Activated T-cell treated with anti-CD3 and anti-CD28 coated beads, Interleukin-2, amount 50 U/mL, for 4 hours (primary cell): ENCODE results near the gene CD69. TPM values are rescaled to one million over a fixed set of nuclear protein-coding genes. Genes with fewer than 3 reads are reported as not detected.

Experiments used
- ATAC-seq, 2 donors: fragments of 200-7000 bp; cut with Tn5 transposase; one replicate each; pipeline ENCODE4 v1.10.0; 2021
- DNase-seq: peaks from one replicate; pipeline ENCODE4 v3.0.0-alpha.2; 2020
- H3K27me3 Mint-ChIP-seq: one replicate; pipeline ENCODE4 v1.8.0; 2021; ENCODE audit warnings: low read depth, mixed read lengths
- H3K36me3 Mint-ChIP-seq: one replicate; pipeline ENCODE4 v1.8.0; 2022; ENCODE audit warnings: mixed read lengths; ENCODE audit not compliant: insufficient read depth
- H3K4me1 Mint-ChIP-seq: one replicate; pipeline ENCODE4 v1.8.0; 2021; ENCODE audit warnings: low read depth, mixed read lengths
- H3K4me3 Mint-ChIP-seq: one replicate; pipeline ENCODE4 v1.8.0; 2021; ENCODE audit warnings: mild to moderate bottlenecking, moderate library complexity, mixed read lengths
- H3K9me3 Mint-ChIP-seq: one replicate; pipeline ENCODE4 v1.8.0; 2021; ENCODE audit warnings: mixed read lengths
- total RNA-seq, 3 donors: library from RNA; stranded (reverse); gene quantifications; one replicate each; pipeline ENCODE4 v1.2.1, GENCODE V29; 2021

Gene CD69
- total RNA-seq, 3 donors from 2014 or later, result 253 to 322 (median 318) TPM

DNA sequence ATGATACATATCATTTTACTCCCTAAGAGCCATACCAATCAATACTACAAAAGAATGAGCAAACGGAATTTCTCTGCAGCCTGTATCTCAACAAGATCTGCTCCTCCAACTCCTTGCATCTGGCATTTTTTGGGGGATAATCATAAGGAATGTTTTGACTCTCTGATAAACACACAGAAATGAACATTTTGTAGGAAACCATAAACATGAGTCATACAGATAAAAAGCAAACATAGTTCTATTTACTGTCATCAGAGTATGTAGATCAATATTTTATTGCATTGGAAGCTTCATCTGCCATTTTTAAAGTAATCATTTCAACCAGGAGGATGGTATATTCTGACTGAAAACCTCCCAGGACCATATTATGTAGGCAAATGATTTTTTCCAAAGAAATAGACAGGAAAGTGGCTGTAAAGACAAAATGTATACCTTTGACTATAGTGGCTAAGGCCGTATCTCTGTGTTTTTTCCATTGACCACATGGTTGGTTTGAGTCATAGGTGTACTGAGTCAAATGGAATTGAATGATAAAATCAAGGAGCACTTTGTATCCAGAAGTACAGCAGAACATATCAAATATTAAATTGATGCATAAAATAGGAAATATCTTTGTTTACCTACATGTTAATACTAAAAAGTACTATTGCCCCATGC lies 32.4 kb upstream of the CD69 start:
- no peaks in the 10 kb centered on the region for H3K36me3 Mint-ChIP-seq
- ATAC-seq (peak in 1 of 2 donors; percentile 26), DNase-seq (no peak)
- H3K27me3 Mint-ChIP-seq, result no peaks in the 10 kb centered on the region
- peak overlapping the region; percentile 76 for H3K4me3 Mint-ChIP-seq
- H3K4me1 Mint-ChIP-seq, result peaks cover 69% of the 10 kb centered on the region
- H3K9me3 Mint-ChIP-seq, result peaks cover 4% of the 10 kb centered on the region

DNA sequence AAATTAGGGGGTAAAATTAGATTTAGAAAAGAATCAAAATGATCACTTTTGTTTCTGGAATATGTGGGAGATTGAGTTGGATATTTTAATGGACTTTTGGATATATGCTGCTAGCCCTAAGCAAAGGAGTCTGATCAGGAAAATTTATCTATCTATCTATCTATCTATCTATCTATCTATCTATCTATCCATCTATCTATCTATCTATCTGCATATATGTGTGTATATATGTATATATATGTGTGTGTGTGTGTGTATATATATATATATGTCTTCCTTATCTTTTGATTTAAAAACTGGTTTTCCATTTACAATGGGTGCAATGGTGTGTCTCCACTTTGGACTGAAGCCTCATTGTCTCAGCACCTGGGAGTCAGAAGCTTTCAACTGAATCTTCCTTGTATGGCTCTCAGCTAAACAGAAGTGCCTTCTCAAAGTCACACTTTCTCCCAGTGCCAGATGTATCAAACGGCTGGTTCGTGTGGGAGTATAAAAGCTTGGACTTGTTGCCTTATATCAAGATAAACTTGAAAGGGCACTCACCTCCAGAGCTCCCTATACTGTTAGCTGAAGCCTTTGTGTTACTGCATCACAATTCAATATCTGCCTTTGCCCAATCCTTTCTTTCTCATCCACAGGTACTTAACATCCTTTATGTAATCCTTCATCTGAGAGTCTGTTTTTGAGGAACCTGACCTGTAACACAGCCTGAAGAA lies 31.6 kb upstream of the CD69 start:
- no peak for DNase-seq
- Mint-ChIP-seq H3K4me1 (peaks cover 74% of the 10 kb centered on the region), H3K36me3 (no peaks in the 10 kb centered on the region), H3K27me3 (no peaks in the 10 kb centered on the region), H3K9me3 (peaks cover 4% of the 10 kb centered on the region), H3K4me3 (no peak overlapping the region)
- ATAC-seq, result no peak

DNA sequence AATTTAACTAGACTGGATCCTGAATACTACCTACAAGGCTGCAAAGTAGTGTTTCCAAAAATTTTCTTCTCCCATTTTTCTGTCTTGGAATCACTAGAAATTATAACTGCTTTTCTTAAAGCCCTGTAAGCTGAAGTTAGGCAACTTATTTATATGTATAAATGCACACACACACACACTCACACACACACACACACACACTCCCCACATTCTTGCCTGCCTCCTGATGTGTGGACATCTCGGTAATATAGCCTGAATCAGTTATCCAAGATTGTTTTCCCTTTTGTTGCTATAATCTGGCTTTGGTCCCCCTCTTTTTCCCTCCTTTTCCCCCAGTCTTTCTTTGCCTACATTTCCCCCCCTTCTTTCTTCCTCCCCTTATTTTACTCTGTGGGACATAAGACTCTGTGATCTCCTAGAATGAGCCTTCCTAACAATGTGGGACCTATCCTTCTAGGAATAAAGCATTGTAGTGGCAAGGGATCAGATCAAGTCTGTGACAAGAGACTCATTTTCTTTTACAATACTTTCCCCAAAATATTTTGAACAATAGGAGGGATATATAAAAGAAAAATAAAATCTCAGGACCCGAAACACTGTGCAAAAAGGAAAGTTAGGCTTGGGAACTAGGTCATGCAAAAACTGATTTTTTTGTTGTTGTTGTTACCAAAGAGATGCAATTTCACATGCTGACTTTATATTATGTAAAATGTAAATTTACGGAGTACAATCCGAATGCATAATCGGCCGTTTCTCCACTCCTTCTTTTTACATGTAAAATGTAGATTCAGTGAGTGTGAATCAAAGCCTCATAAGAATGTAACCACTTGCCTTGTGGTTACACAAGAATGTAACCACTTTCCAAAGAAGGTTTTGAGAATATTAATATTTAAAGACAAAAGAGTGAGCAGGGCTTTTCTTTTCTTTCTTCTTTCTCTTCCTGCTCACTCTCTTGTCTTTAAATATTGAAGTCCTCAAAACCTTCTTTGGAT lies 26.3 kb upstream of the CD69 start:
- DNase-seq (no peak), ATAC-seq (no peak)
- Mint-ChIP-seq H3K4me1 (peaks cover 42% of the 10 kb centered on the region), H3K4me3 (peak overlapping the region; percentile 48), H3K27me3 (no peaks in the 10 kb centered on the region), H3K36me3 (no peaks in the 10 kb centered on the region), H3K9me3 (peaks cover 4% of the 10 kb centered on the region)

DNA sequence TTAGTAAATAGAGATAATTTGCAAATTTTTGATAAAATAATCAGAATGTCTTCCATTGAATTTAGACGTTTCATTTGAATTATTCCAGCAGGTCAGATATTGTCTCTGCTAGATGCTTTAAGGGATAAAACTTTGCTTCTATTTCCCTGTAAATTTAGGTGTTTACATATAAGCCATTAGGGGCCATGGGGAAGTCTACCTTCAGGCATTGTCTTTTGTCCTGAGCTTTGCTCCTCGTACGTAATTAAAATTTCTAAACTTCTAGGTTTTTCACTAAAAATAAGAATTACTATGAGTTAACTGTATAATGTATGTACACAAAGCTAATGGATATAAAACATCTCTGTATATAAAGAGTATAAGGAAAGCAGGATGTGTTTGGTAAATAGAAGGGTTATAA lies 24.1 kb upstream of the CD69 start:
- H3K4me3 Mint-ChIP-seq, result no peak overlapping the region
- no peaks in the 10 kb centered on the region for H3K36me3 Mint-ChIP-seq

DNA sequence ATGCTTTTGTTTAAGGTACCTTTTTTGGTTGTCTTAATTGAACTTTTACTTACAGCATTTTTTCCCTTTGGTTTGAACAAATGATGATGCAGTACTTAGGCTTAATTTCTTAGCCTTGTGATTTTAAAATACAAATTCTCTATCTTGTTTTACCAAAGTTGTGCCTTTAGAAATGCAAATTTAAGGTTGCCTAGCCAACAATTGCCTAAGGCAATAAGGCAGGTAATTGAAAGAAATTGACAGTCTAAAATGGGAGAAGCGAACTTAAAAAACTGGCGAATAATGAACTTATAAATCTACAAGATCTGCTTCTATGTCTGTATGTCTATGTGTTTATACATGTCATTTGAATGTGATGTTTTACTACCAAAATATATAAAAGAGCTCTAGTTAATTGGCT lies 23.6 kb upstream of the CD69 start:
- Mint-ChIP-seq H3K4me3 (no peak overlapping the region), H3K4me1 (peaks cover 54% of the 10 kb centered on the region)

More for the DNA sequence above, 24.1 kb upstream of the CD69 start:
- peaks cover 49% of the 10 kb centered on the region for H3K4me1 Mint-ChIP-seq
- DNase-seq (no peak), ATAC-seq (no peak)
- H3K27me3 Mint-ChIP-seq, result no peaks in the 10 kb centered on the region
- H3K9me3 Mint-ChIP-seq, result no peaks in the 10 kb centered on the region

DNA sequence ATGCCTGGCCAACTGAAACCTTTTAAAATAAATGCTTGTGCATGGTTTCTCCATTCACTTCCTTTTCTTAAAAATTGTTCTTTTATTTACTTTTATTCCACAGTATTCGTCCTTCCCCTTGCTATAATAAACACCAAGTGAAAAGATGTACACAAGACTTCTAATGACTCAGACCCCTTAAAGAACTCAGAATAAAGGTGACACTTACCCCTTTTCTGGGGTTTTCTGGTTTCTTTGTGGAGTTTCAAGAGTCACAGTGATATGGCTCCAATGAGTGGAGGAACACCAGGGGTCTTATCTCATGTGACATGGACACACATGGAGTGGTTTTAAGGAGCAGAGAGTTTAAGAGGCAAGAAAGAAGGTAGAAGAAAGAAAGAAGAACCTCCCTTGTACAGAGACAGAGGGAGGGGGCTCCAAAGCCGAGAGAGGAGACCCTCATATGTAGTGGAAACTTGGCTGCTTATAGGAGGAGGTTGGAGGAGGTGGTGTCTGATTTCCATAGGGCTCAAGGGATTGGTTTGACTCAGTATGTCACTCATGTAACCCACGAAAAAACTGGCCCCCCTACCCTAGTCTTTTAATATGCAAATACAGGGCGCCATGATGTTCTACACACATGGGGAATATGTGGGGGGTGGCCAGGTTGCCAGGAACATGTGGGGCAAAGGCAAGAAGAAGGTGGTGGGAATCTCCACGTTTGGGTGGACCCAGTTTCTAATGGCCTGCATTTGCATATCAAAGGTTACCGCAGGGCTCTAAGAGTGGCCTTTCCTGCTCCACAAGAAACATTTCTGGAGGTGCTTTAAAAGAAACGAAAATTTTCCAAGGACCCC lies 22.1 kb upstream of the CD69 start:
- Mint-ChIP-seq H3K4me1 (peaks cover 58% of the 10 kb centered on the region), H3K4me3 (no peak overlapping the region), H3K36me3 (no peaks in the 10 kb centered on the region), H3K27me3 (no peaks in the 10 kb centered on the region), H3K9me3 (no peaks in the 10 kb centered on the region)
- peak in 1 of 2 donors; percentile 48 for ATAC-seq
- no peak for DNase-seq

More for the DNA sequence above, 23.6 kb upstream of the CD69 start:
- ATAC-seq (no peak), DNase-seq (no peak)
- no peaks in the 10 kb centered on the region for H3K9me3 Mint-ChIP-seq
- H3K27me3 Mint-ChIP-seq, result no peaks in the 10 kb centered on the region
- H3K36me3 Mint-ChIP-seq, result no peaks in the 10 kb centered on the region

DNA sequence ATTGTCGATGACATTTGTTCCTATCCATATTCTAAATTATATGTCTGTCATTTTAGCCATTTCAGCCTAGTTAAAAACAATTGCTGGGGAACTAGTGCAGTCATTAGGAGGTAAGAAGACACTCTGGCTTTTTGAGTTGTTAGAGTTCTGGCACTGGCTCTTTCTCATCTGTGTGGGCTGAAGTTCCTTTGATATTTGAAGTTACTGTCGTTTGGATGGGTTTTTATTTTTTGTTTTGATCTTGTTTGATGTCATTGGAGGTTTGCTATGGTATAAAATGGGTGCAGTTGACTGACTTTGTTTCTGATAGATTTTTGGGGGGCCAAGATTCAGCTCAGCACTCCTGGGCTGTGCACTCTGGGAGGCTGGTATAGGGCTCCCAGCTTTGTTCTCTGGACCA lies 20.7 kb upstream of the CD69 start:
- DNase-seq (no peak), ATAC-seq (peak; percentile 34 to 46)
- no peak overlapping the region for H3K4me3 Mint-ChIP-seq
- no peaks in the 10 kb centered on the region for H3K36me3 Mint-ChIP-seq
- H3K4me1 Mint-ChIP-seq, result peaks cover 60% of the 10 kb centered on the region
- no peaks in the 10 kb centered on the region for H3K9me3 Mint-ChIP-seq
- H3K27me3 Mint-ChIP-seq, result no peaks in the 10 kb centered on the region

DNA sequence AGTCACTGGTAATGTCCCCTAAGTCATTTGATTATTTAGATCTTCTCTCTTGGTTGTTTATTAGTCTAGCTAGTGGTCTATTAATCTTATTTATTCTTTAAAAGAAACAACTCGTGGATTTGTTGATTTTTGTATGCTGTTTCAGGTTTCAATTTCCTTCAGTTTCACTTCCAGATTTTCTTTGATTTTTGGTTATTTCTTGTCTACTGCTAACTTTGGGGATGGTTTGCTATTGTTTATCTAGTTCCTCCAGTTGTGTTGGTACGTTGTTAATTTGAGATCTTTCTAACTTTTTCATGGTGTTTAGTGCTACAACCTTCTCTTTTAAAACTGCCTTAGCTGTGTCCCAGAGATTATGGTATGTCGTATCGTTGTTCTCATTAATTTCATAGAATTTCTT lies 18.5 kb upstream of the CD69 start:
- H3K4me3 Mint-ChIP-seq, result no peak overlapping the region
- no peak for ATAC-seq
- no peaks in the 10 kb centered on the region for H3K27me3 Mint-ChIP-seq
- no peaks in the 10 kb centered on the region for H3K9me3 Mint-ChIP-seq
- H3K4me1 Mint-ChIP-seq, result peaks cover 79% of the 10 kb centered on the region
- H3K36me3 Mint-ChIP-seq, result no peaks in the 10 kb centered on the region
- DNase-seq, result no peak

DNA sequence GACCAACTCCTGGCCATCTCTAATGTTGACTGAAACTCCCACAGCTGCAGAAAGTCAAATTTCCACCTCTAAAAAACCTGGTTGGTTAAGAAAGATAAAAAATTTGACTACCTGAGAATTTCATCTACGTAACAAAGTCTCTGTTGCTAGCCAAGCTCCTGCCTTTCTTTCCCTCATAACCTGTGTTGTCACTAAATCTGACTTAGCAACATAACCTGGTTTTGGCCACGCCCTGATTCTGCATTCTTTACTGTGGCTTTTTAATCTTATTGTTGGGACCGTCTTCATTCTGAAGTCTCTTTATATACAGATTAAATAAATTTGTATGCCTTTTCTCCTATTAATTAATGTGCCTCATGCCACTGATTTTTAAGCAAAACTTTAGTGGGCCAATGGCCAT lies 16.1 kb upstream of the CD69 start:
- H3K4me3 Mint-ChIP-seq, result no peak overlapping the region
- no peak for DNase-seq
- ATAC-seq, result no peak
- H3K36me3 Mint-ChIP-seq, result no peaks in the 10 kb centered on the region
- H3K4me1 Mint-ChIP-seq, result peaks cover 96% of the 10 kb centered on the region
- no peaks in the 10 kb centered on the region for H3K27me3 Mint-ChIP-seq
- peaks cover 9% of the 10 kb centered on the region for H3K9me3 Mint-ChIP-seq

DNA sequence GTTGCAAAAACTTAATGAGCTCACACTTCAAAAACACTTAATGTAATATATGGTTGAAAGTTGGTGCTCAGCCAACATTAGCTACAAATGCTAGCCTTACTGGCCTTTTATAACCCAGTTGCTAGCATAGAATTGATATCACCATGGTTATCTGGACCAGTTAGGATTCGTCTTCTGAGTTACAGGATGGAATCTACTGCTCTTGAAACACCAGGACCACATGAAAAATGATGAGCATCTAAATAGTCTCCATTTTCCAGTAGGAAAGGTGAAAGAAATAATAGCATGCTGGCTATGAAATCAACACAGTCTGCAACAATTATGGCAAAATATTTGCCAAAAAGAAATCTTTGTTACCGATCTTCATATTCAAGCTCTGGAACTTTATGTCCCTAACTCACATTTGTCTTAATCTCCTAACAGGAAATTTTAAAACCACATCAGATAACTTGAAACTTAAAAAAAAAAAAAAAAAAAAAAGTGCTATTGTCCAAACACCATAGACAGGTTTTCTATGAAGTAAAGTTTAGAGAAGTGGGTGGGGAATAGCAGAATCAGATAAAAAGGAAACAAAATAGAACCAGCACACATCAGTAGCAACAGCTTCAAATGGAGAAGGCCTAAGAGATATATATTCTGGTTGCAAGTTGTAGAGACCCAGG lies 12.6 kb upstream of the CD69 start:
- Mint-ChIP-seq H3K36me3 (no peaks in the 10 kb centered on the region), H3K4me3 (peak overlapping the region; percentile 42), H3K9me3 (peaks cover 9% of the 10 kb centered on the region), H3K27me3 (no peaks in the 10 kb centered on the region), H3K4me1 (peaks cover 88% of the 10 kb centered on the region)
- no peak for ATAC-seq
- DNase-seq, result no peak

DNA sequence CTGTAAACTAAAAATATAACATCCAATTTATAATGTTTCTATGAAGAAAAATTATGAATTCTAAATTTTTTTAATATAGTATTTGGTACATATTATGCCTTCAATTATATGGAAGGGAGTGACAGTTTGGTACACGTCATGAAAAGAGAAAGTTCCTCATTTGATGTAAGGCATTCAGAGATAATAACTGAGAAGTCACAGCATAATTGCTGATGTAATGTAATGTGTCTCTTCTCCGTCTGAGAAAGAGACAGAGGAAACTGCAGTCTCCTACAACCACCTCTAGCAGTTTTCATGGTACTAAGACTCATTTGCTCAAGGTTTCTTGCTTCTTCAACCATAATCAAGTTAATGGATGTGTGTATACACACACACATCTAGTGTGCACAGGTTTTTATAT lies 2.3 kb upstream of the CD69 start:
- Mint-ChIP-seq H3K4me1 (peaks cover 50% of the 10 kb centered on the region), H3K36me3 (peaks cover 17% of the 10 kb centered on the region), H3K27me3 (no peaks in the 10 kb centered on the region), H3K9me3 (peaks cover 5% of the 10 kb centered on the region), H3K4me3 (no peak overlapping the region)
- ATAC-seq (no peak), DNase-seq (no peak)

DNA sequence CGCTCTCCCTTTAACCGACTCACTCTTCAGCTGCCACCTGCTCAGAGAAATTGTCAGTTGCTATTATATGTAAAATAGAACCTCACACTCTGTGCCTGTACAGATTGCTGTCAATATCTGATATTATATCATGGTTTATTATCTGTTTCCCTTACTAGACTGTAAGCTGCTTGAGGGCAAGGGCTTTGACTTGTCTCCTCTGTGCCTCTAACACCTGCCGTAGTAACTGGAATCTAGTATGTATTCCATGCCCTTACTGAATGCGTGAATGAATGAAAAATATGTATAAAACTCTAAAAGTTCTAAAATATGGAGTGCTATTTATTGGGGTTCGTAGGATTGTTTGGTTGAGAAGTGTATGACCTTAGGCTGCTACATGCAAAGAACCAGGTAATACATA lies 1.7 kb upstream of the CD69 start:
- Mint-ChIP-seq H3K4me1 (peaks cover 48% of the 10 kb centered on the region), H3K4me3 (peak overlapping the region; percentile 97), H3K36me3 (peaks cover 23% of the 10 kb centered on the region), H3K9me3 (peaks cover 5% of the 10 kb centered on the region), H3K27me3 (no peaks in the 10 kb centered on the region)
- ATAC-seq, result no peak
- no peak for DNase-seq

DNA sequence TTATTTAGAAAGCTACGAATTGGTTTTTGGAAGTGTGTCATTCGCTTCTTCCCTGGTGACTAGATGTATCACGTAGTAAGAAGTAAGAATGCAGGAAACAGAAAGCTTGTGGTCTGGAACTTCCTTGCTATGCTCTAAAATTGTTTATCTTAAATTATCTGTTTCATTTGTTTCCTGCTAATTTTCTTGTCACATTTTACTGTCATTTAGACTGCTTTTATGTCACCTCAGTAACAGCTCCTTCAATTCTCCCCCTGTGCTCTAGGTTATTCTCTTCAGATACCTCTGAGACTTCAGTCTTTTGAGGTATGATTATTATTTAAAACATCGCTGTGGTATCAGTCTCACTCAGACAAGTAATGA lies 699 bp upstream of the CD69 start:
- peaks cover 48% of the 10 kb centered on the region for H3K4me1 Mint-ChIP-seq
- H3K9me3 Mint-ChIP-seq, result peaks cover 5% of the 10 kb centered on the region
- no peaks in the 10 kb centered on the region for H3K27me3 Mint-ChIP-seq
- ATAC-seq (peak; percentile 32 to 33), DNase-seq (no peak)
- peaks cover 33% of the 10 kb centered on the region for H3K36me3 Mint-ChIP-seq
- H3K4me3 Mint-ChIP-seq, result peak overlapping the region; percentile 97
